Measurements from ENCODE around the gene GNAI3.

The GNAI3 gene

GRCh38 chr1:109622137-109622892 lies 73.9 kb downstream of the GNAI3 start:
- FAIRE-seq = no peak
- no peak for DNase-seq (ENCODE audit: low spot score)

- no peak for FAIRE-seq
Measured at GRCh38 chr1:109622895-109623294, 74.5 kb downstream of the GNAI3 start.

GRCh38 chr1:109623601-109624161 lies 75.3 kb downstream of the GNAI3 start:
- FAIRE-seq (no peak), DNase-seq (ENCODE audit: low spot score) (no peak)

More at GRCh38 chr1:109622895-109623294, 74.5 kb downstream of the GNAI3 start:
- DNase-seq (ENCODE audit: low spot score) = no peak

- FAIRE-seq = no peak
- DNase-seq (ENCODE audit: low spot score) = no peak
Measured at GRCh38 chr1:109624201-109625010, 76.0 kb downstream of the GNAI3 start.

- no peak for FAIRE-seq
- no peak for DNase-seq (ENCODE audit: low spot score)
Measured at GRCh38 chr1:109625176-109625575, 76.8 kb downstream of the GNAI3 start.

- DNase-seq (ENCODE audit: low spot score) (no peak), FAIRE-seq (no peak)
Measured at GRCh38 chr1:109625601-109626560, 77.5 kb downstream of the GNAI3 start.

- DNase-seq (ENCODE audit: low spot score) = no peak
- FAIRE-seq = no peak
Measured at GRCh38 chr1:109626682-109627408, 78.4 kb downstream of the GNAI3 start.

- no peak for DNase-seq (ENCODE audit: low spot score)
- FAIRE-seq = peak; percentile 78
Measured at GRCh38 chr1:109627692-109628399, 79.4 kb downstream of the GNAI3 start.

- DNase-seq (ENCODE audit: low spot score) (peak; percentile 56), FAIRE-seq (peak; percentile 48)
Measured at GRCh38 chr1:109628540-109629321, 80.3 kb downstream of the GNAI3 start.

GRCh38 chr1:109629372-109630030 lies 81.1 kb downstream of the GNAI3 start:
- FAIRE-seq = no peak
- DNase-seq (ENCODE audit: low spot score) = no peak

GRCh38 chr1:109630081-109630897 lies 81.9 kb downstream of the GNAI3 start:
- DNase-seq (ENCODE audit: low spot score) (peak; percentile 49), FAIRE-seq (peak; percentile 46)

- no peak for FAIRE-seq
- no peak for DNase-seq (ENCODE audit: low spot score)
Measured at GRCh38 chr1:109630898-109631512, 82.6 kb downstream of the GNAI3 start.

- no peak for FAIRE-seq
Measured at GRCh38 chr1:109631513-109632505, 83.4 kb downstream of the GNAI3 start.

GRCh38 chr1:109632671-109633346 lies 84.4 kb downstream of the GNAI3 start:
- DNase-seq (ENCODE audit: low spot score) (no peak), FAIRE-seq (no peak)

More at GRCh38 chr1:109631513-109632505, 83.4 kb downstream of the GNAI3 start:
- DNase-seq (ENCODE audit: low spot score) = no peak

- FAIRE-seq = no peak
- no peak for DNase-seq (ENCODE audit: low spot score)
Measured at GRCh38 chr1:109634292-109634691, 85.9 kb downstream of the GNAI3 start.
